Activated CD4-positive, alpha-beta T cell treated with anti-CD3 and anti-CD28 coated beads, Interleukin-2, Interleukin-4, amounts not matched to agents 100 ng/mL and 50 ng/mL, durations not matched to agents 16 hours and 8 hours (primary cell): ENCODE measurements around the gene IRX4.
"Not testable (repeated sequence)": the region's sequence is repeated elsewhere in the genome, so short reads cannot be mapped to it uniquely, and the experiment has no call there.

ENCODE experiments used
- DNase-seq: peaks from one replicate; pipeline ENCODE4 v3.0.0-alpha.2; 2020; ENCODE audit warnings: low spot score

Gene IRX4

DNA sequence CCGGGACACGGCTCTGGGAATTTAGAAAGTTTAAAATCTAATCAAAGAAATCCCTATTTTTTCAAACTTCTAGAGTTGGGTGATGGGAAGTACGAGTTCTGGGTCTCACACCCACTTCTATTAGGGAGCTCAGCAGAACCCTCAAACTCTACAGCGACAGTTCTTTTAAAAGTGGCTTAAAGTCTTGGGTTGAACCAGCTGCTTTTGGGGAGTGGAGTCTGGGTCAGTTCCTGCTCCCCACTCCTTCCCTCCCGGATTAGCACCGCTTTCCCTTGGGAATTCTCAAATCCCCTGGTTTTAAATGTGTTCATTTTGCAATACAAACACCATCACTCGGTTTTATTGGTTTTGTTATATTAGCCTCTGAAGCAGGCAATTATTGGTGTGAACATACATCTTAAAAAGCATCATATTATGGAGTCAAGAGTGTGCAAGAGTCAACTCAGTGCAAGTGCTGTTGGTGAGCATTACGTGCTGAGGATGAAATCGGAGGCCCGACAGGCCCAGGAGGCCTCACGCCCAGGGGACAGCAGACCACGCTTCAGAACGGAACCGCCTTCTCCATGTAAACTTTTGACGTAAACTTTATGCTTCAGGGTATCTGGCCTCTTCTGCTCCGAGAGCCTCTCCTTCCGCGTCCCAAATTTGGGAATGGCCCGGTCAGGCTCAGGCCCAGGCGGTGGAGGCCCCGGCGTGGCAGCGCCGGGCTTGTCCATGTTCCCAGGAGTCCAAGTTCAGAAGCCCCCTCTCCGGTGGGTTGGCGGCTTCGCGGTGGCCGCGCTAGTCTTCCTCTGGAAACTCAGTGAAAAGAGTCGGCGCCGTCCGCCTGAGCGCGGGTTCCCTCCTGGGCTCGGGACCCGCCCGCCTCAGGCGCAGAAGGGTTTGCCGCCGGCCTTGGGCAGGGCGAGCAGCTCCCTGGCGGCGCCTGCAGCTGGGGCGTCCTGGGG lies 5.3 kb downstream of the IRX4 start:
- DNase-seq = no peak

DNA sequence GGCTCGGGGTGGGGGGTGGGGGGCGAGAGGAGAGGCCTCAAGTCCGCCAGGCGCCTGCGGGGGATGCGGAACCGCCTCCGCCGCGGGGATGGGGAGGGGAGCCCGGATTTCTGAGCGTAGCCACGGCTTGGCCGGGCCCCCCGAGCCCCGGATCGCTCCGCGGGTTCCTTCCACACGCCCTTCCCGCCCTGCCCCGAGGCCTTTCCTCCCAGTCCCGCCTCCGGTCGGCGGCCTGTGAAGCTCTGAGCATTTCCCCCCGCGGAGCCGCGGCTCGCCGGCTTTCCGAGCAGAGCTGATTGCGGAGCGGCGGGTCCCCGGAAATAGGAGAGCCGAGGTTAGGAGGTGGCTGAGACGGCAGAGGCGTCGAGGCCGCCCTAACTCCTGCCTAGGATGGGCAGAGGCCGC lies 6.1 kb downstream of the IRX4 start:
- no peak for DNase-seq

DNA sequence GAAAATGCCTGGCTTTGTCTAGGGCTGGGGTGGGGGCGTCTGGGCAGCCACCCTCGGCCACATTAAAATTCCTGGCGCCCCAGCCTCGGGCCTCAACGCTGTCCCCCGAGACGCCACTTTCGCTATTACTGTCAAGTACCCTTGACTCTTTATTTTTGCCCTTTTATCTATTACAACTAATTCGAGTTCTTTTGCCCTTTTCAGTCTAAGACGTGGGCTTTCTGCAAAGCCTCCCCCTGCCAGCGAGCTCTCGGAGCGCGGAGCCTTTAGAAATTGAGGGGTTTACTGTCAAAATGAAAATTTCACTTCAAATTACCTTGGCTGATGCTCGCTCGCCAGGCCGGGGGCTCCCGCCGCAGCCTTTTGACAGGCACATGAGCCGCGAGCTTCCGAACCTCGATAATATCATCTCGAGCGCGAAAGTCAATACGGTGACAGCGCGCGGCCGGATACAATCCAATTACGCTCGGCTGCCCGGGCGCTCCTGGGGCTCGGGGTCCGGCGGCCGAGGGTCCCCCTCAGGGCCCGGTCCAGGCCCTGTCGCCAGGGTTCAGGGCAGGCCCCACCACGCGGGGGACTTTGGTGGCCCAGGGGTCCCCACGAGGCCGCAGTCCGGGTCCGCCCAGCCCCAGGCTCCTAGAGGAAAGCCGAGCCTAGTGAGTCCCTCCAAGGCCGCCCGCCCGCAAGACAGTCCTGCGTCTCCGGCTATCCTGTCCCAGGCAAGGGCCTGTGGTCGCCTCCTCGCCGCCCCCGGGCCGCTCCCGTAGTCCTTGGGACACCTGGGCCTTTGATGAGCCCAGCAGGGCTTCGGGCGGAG lies 6.7 kb downstream of the IRX4 start:
- DNase-seq = no peak

DNA sequence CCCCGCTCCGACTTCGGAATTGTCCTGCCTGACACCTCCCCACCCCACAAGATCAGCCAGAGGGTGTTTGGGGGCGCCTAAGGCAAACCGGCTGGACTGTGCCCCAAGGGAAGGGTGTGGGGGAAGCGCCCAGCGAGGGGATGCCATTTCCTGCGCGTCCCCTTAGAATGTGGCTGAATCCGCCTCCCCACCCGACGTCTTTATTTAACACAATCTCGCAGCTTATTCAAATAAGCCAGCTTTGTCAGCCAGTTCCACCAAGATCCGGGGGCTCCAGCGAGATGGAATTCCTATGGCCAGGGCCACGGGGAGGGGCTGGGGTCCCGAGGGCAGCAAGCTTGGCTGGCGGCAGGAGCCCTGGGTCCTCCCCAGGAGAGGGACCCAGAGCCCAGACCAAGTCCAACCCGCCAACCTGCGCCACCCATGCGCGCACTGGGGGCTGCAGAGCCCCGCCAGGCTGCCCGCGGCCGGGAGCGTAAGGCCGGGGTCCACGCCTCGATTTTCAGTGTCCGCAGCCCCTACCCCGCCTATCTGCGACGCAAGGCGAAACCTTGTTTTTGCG lies 7.4 kb downstream of the IRX4 start:
- no peak for DNase-seq

DNA sequence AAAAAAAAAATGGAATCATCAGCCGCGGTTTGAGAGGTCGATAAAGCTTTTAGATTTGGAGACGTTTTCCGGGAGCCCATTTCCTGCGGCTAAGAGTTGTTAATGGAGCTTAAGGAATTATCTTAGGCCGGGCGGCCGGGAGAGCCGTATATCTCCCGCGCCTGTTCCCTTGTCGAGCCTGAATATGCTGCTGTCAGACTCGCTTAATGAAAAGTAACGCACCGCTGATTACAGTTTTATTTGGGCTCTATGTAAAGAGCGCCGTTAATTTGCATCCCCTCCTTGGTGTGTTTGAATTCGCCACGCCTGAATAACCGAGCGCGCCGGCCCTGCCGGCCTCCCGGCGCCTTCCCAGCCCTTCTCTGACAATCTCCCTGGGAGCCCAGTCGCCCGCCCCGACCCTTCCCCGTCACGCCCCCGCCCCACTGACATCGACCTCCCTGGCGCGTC lies 7.9 kb downstream of the IRX4 start:
- no peak for DNase-seq

DNA sequence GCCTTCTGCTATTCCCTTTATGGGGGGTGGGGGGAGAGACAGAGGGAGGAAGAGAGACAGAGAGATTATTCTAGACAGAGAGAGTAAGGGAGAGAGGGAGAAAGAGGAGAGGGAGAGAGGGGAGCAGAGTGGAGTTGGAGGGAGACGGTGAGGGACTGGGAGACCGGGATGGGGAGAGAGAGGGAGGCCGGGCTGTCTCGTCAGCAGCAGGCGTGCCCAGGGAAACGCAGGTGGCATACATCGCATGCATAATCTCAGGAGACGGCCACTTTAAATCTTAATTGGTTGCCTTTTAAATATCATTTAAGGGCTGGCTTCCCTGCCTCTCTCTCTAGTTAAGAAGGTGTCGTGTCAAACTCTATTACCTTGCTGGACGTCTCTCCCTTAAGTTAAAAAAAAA lies 8.4 kb downstream of the IRX4 start:
- no peak for DNase-seq

DNA sequence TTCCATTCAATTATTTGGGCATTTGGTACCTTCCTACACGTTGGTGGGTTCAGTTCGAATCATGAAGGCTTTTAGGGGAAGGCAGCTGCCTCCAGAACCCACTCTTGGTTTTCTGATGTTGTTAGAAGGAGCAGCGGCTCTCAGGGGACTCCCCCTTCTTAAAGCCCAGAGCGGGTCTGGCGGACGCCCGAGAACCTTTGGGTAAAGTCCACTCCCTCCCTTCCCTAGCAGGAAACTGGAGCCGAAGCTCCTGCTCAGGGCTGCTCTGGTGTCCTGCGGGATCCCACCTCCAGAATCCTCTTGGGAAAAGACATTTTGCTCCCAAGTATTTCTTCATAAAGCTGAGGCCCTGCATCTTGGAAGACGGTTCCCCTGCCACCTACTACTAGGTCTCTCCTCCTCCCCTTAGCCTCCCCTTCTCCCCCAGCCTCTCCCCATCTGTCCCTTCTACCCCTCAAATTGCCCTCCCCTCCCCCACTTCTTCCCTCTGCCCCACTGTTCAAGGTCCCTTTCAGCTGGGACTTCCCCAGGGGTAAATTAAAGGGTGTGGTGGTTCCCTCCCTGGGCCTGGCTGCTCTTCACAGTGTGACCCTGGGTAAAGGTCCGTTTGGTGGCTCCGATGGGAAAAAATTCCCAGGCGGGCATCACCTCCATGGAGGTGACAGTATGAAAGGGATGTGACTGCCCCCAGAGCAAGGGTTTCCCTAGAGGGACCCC lies 9.3 kb downstream of the IRX4 start:
- no peak for DNase-seq

DNA sequence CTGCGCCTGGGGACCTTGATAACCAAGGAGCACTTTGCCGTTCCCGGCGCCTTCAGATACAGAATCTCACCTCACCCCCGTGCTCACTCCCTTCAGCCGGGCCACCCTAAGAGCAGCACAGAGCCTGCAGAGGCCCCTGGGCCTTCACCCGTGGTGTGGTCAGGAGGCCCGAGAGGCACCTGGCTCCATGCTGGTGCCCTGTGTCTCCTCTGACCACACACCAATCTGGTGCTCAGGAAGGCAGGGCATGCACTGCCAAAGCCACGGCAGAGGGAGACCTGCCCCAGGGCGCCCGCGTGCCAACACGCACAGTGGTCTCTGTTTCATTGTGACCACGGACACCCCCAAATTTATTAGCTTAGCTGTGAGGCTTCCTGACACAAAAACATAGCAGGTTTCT lies 11.3 kb downstream of the IRX4 start:
- DNase-seq = no peak

DNA sequence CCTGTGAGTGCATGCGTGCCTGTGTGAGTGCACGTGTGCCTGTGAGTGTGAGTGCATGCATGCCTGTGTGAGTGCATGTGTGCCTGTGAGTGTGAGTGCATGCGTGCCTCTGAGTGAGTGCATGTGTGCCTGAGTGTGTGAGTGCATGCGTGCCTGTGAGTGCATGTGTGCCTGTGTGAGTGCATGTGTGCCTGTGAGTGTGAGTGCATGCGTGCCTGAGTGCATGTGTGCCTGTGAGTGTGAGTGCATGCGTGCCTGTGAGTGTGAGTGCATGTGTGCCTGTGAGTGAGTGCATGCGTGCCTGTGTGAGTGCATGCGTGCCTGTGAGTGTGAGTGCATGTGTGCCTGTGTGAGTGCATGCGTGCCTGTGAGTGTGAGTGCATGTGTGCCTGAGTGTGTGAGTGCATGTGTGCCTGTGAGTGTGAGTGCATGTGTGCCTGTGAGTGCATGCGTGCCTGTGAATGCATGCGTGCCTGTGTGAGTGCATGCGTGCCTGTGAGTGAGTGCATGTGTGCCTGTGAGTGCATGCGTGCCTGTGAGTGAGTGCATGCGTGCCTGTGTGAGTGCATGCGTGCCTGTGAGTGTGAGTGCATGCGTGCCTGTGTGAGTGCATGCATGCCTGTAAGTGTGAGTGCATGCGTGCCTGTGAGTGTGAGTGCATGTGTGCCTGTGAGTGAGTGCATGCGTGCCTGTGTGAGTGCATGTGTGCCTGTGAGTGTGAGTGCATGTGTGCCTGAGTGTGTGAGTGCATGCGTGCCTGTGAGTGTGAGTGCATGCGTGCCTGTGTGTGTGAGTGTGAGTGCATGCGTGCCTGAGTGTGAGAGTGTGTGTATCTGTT lies 12.1 kb downstream of the IRX4 start:
- not testable (repeated sequence) for DNase-seq

DNA sequence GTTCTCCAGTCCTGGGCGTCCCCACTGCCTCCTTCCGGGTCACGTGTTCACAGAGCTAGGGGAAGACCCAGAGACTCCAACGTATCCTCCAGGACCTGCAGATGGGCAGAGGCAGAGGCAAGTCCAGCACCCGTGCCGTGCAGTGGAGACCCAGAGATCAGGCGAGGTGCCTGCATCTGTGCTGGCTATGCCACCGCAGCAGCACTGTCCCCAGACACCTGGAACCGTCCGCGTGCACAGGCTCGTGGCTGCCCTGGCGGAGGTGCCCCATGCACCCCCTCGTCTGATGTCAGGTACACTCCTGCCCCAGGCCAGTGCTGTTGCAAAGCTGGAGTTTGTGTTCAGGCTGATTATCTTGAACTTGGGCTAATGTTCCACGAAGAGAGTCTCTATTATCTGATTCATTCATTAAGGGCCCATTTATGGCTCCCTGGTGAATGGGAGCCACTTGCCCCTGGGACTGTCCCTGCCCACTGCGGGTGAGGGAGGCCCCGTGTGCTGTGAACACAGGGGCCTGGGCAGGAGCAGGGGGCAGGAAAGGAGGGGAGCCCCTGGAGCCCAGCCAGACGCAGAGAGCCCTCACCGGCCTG lies 13.7 kb downstream of the IRX4 start:
- no peak for DNase-seq

DNA sequence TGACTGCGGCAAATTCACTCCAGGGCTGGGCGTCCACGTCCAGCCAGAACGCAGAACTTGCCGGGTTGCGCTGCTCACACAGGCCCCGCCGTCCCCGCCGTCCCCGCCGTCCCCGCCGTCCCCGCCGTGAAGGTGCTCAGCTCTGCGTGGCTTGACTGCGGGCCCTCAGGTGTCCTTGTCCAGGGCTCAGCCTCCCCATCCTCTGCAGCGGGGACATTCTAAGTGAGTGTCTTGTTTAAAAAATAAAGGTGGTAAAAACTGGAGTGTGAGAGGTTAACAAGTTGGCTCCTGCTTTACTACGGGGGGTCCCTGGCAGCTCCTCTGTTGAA lies 14.9 kb downstream of the IRX4 start:
- DNase-seq = no peak

DNA sequence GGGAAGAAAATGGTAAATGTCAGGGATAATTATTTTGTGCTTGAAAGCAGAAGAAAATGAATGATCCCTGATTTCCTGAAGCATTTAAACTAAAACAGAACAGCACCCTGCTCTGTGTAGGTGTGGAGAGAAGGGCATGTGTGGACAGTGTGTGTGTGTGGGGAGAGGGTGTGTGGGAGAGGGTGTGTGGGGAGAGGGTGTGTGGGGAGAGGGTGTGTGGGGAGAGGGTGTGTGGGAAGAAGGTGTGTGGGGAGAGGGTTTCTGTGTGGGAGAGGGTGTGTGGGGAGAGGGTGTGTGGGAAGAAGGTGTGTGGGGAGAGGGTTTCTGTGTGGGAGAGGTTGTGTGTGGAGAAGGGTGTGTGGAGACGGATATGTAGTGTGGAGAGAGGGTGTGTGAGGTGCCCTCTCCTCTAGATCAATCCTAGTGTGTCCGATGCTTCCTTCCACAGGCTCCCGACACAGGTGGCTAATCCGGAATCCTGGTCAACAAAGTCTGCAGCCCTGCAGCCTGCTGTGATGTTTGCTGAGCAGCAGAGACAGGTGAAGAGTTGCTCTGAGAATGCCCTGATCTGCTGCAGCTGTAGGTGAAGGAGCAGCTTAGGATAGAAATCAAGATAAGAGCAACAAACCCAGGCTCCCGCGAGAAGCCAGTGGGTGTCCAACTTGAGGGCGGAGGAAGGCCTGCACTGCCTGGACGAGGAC lies 15.5 kb downstream of the IRX4 start:
- no peak for DNase-seq

DNA sequence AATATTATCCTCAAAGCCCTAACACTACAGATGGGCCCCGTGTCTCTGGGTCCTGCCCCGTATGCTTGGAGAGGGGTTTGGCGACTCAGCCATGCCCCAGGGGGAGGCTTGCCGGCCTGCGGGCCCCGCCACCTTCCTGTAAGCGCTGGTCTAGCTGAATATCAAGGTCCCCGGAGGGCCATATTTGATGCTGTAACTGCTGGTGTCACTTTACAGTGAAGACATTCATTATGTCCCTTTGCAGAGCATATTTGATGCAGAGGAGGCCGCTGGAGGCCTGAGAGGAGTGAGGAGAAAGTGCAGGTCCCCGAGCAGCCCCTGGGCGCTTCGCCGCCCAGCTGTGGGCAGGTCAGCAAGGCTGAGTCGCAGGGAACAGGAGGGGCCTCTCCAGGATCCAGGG lies 16.8 kb downstream of the IRX4 start:
- DNase-seq = no peak

DNA sequence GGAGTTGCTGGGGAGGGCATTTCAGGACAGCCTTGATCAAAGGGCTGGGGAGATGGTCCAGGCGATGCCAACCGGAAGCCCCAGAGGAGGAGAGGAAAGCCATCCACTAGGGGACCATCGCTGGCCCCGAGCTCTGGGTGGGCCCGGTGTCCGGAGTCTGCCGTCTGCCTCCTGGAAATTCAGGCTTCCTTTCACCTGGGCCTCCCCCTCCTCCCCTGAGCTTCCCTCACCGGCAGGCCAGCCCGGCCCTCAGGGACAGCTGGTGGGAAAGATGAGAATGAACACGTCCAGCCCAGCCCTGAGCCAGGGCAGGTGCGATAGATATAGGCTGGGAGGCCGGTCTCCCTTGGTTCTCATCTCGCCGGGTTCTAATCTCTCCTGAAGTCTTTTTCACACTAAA lies 17.2 kb downstream of the IRX4 start:
- DNase-seq = no peak

DNA sequence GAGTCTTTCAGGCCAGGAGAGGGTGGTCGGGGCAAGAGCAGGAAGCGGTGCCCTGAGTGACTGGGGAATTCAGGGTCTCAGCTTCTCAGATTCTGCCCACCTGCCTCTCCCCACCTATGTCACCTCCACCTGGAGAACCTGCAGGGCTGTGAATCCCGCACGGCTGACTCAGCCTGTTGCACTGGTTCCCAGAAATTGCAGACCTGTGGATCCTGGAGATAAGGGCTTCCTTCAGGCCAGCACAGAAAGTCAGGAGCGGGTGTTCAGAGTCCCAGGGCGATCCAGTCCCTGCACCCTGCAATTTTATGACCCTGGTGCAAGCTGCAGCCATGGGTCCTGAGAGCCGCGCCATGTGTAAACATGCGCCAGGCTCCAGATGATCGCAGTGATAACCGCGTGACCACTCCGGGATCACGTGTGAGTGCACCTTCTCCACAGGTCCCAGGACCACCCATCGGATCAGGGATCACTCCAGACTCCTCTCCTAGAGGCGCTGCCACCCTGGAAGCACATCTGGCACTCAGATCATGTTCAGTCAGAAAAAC lies 17.8 kb downstream of the IRX4 start:
- DNase-seq = no peak

DNA sequence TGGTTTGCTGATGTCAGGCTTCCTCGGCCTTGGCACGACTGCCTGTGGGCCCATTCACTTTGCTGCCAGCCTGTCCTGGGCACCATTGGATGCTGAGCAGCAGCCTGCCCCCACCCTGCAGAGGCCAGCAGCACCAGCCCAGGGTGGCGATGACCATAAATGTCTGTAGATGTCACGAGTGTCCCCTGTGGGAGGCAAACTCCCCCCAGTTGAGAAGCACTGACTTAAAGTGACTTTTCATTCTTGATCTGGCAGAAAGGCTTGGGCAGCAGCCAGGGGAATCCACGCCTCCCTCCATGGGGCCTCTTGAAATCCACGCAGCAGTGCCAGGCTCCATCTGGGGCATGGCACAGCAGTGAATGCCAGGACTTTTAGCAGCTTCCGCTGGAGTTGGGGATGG lies 21.8 kb downstream of the IRX4 start:
- no peak for DNase-seq

DNA sequence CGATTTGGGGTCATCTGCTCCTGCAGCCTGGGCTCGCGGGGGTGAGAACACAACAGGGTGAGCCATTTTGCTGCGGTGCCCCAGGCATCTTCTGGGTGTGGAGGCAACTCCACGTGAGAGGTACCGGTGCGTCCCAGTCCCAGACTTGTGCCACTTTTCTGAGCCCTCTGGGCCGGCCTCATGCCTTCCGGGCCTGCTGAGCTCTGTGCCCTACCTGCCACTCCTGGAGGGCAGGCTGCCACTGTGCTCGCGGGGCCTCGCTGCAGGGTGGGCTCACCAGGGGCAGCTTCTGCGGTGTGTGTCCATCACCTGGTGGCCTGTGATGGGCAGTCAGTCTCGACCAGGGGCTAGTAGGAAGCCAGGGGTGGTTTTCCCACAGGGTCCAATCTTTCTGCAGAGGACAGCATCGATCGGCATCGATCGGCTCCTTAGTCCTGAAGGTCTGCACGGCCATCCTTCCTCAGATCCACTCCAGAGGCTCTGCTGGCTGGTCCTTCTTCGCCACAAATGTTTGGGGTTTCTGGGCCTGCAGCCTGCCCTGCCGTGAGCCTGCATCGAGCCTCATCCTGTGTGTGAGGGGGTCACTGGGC lies 22.6 kb downstream of the IRX4 start:
- DNase-seq = no peak

DNA sequence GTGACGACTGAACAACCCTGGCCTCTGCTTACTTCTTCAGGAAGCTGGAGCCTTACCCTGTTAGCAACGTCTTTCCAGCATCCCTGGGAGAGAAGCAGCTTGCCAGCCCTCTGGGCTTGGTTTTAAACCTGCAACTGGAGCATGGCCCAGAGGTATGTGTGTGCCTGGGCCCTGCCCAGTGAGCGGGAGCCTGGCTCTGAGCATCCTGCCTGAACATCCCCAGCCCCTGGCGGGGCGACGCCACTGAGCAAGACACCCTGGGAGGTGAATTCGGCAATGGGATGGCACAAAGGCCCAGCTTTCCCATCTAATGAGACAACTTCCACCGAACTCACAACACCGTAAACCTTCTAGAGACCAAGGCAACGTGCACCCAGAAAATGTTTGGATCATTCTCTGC lies 23.6 kb downstream of the IRX4 start:
- no peak for DNase-seq

DNA sequence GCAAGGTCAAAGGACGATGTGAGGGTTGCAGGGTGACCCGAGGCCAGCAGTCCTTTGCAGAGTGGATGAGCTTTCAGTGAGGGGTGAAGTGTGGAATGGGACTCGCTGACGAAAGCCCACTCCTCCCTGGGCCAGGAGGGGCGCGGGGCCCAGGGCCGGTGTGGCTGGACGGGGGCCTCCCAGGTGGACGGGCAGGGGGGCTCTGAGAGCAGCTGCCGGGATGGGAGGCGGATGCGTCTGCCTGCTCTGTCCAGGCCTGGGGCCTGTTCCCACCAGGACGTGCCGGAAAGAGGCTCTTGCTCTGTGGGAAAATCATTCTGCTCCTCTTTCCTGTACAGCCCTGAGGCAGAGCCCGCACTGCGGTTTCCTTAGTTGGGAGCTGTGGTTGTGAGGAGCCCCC lies 24.3 kb downstream of the IRX4 start:
- no peak for DNase-seq

DNA sequence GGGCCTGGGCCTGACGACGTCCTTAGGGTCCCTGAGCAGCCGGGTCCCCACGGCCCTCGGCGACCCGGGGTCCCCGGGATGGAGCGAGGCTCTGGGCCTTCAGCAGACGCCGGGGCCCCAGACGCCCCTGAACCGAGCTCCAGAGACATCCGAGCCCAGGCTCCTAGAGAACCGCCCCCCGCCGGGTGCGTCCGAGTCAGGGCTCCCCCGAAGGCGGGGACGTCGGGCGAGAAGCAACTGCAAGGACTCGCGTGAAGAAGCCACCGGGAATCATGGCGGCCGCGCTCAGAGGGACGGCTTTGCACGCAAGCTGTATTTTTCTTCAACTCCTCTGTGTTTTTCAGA lies 25.5 kb downstream of the IRX4 start:
- DNase-seq = no peak
